GM20000 (cell line): ENCODE results near the gene DAW1.
"Not testable (repeated sequence)": the region's sequence is repeated elsewhere in the genome, so short reads cannot be mapped to it uniquely, and the experiment has no call there.

ENCODE experiments used
- DNase-seq: peaks from one replicate; pipeline ENCODE4 v3.0.0; 2012; ENCODE audit warnings: low spot score
- TF ChIP-seq, protein P1 (sequence below): IDR thresholded peaks from 2 replicates; pipeline ENCODE4 v1.5.1; 2012; ENCODE audit warnings: mild to moderate bottlenecking, control low read depth; ENCODE audit errors: extremely low read depth, missing control alignments

The DAW1 gene

DNA sequence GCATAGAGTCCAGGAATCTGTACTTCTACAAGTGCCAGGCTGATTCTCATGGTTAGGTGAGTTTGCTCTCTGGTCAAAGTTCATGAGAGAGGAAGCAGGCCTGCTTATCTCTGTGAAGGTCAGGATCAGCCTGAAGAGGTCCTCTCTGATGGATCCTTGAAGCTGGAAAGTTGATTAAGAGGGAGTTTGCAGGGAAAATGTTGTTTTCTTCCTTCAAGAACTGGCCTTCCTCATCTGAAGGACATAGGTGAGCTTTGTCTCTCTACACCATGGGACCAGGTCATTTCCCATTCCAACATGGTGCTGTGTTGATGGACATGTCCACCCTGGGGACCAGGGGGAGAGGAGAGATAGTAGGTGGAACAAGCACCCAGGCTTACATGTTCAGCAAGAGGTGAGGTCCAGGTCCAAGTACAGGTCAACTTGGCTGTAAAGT is 42.9 kb upstream of the DAW1 start:
- DNase-seq, result no peak
- TF ChIP-seq, protein P1, sequence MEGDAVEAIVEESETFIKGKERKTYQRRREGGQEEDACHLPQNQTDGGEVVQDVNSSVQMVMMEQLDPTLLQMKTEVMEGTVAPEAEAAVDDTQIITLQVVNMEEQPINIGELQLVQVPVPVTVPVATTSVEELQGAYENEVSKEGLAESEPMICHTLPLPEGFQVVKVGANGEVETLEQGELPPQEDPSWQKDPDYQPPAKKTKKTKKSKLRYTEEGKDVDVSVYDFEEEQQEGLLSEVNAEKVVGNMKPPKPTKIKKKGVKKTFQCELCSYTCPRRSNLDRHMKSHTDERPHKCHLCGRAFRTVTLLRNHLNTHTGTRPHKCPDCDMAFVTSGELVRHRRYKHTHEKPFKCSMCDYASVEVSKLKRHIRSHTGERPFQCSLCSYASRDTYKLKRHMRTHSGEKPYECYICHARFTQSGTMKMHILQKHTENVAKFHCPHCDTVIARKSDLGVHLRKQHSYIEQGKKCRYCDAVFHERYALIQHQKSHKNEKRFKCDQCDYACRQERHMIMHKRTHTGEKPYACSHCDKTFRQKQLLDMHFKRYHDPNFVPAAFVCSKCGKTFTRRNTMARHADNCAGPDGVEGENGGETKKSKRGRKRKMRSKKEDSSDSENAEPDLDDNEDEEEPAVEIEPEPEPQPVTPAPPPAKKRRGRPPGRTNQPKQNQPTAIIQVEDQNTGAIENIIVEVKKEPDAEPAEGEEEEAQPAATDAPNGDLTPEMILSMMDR, result no peak

DNA sequence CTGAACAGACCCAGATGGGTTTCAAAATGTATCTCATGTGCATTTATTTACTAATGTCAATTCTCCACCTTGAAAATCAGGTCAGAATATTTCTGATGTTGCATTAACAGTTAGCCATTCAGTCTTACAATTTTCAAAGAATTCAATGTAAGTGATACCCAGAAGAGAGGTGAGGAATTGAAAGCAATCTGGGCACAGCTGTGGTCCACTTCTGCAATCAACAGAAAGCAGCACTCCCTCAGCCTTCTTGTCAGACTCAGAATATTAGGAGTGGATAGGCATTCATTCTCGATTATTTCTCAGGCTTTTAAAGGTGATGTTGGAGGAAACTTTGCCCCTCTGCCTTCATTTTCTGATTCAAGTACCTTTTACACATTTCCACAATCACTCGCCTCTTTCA is 42.1 kb upstream of the DAW1 start:
- TF ChIP-seq, protein P1, result no peak
- no peak for DNase-seq

DNA sequence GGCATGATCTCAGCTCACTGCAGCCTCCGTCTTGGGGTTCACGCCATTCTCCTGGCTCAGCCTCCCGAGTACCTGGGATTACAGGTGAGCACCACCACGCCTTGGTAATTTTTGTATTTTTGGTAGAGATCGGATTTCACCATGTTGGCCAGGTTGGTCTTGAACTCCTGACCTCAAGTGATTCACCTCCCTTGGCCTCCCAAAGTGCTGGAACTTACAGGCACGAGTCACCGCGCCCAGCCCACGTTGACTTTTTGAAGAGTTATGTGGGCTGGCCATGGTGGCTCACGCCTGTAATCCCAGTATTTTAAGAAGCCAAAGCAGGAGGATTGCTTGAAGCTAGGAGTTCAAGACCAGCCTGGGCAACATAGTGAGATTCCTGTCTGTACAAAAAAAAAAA is 37.0 kb upstream of the DAW1 start:
- TF ChIP-seq, protein P1, result no peak
- no peak for DNase-seq

DNA sequence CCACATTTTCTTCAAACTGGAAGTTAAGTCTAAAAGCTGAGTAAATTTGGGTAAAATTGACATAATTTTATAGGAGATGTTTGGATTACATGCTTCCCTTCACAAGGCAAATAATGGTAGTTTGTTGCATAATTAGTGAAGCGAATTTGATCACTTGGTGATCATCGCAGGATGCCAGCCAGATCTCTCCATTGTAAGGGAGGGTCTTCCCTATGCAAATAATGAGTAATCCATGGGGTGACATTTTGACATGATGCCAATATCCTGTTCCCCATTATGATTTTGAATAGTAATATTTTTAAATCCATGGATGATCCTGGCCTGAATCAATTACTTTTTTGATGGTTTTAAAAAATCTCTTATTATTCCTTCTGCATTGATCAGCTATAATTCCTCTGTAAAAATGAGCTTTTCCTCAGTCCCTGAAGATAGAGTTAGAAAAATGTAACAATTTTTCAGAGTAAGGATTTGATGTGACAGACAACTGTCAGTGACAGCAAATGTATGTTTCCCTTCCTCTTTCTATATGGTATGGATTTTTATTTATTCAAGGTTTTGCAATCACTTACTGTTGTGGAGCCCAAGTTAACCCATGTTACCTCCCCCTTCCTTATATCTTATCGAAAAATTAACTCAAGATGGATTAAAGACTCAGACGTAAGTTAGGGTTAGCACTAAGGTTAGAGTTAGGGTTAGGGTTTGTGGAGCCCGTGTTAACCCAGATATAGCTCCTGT is 36.3 kb upstream of the DAW1 start:
- TF ChIP-seq, protein P1, result no peak
- DNase-seq, result no peak

DNA sequence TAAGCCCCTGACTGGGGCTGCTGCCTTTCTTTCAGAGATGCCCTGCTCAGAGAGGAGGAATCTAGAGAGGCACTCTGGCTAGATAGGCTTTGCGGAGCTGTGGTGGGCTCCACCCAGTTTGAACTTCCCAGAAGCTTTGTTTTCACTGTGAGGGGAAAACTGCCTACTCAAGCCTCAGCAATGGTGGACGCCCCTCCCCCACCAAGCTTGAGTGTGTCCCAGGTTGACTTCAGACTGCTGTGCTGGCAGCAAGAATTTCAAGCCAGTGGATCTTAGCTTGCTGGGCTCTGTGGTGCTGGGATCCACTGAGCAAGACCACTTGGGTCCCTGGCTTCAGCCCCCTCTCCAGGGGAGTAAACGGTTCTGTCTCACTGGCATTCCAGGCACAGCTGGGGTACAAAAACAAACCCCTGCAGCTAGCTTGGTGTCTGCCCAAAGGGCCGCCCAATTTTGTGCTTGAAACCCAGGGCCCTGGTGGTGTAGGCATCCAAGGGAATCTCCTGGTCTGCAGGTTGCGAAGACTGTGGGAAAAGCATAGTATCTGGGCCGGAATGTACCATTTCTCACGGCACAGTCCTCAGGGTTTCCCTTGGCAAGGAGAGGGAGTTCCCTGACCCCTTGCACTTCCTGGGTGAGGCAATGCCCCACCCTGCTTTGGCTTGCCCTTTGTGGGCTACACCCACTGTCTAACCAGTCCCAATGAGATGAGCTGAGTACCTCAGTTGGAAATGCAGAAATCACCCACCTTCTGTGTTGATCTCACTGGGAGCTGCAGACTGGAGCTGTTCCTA is 31.9 kb upstream of the DAW1 start:
- not testable (repeated sequence) for DNase-seq

DNA sequence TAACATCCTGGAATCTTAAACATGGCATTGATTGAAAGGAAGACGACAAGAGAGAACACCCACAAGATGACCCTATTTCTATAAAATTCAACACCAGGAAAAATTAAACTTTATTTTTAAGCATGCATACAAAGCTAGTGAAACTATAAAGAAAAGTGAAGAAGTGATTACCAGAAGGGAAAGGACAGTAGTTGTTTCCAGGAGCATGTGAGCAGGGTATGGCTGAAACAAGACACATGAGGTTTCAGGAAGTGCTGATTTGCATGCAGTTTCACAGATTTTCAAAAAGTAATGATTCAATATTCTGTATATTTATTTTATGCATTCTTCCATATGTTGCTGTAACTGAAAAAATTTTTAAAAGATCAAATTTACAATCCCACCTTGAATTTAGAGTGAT is 24.6 kb upstream of the DAW1 start:
- no peak for DNase-seq
- TF ChIP-seq, protein P1, result no peak

DNA sequence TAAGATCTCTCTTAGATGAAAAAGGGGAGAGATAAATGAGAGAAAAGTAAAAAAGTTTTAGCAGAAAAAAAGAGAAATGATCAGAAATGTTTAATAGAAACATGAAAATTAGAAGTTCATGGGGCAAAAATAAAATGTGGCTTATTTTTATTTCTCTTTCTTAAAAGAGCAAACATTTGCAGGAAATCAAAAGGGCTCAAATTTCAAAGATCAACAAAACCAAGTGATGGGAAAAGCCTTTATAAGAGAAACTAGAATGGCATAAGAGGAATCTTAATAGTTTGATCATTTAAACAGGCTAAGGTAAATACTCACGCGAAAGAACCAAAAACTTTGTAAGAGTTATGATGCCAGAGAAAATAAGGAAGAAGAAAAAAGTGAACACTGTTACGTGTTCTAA is 23.3 kb upstream of the DAW1 start:
- DNase-seq, result no peak
- TF ChIP-seq, protein P1, result no peak

DNA sequence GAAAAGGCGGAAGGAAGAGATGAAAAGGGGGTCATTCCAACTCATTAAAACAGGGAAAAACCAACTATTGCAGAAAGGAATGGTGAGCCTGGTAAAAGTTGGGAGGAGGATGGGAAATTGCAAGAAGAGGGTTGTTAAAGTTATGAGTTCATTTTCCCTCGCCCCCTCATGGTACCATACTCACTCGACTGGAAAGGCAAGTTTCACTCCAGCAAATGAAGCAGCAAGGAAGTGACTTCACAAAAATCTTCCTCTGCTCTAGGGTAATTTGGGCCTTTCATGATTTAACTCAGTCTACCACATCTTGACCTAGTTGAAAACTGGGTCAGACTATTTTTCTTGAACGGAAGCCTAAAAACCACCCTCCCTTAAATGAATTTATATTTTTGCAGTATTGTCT is 22.8 kb upstream of the DAW1 start:
- TF ChIP-seq, protein P1, result no peak
- peak; percentile 54 for DNase-seq
